Naive thymus-derived CD4-positive, alpha-beta T cell (primary cell): ENCODE measurements around the gene SOX6. TPM values are rescaled to one million over a fixed set of nuclear protein-coding genes. Genes with fewer than 3 reads are reported as not detected.

Source experiments
- ATAC-seq: fragments of 150-1000 bp; cut with Tn5 transposase; 2 replicates; pipeline ENCODE4 v1.10.0; 2021; ENCODE audit warnings: mild to moderate bottlenecking, moderate library complexity
- CTCF ChIA-PET: fragments of 350-600 bp; sonication (Branson Sonifier 250); formaldehyde crosslinking; loops from one replicate; lab custom pipeline; 2021; ENCODE audit warnings: antibody characterized with exemption; lab: Charles Lee
- POLR2A ChIA-PET: fragments of 350-600 bp; sonication (Branson Sonifier 250); formaldehyde crosslinking; loops from one replicate; lab custom pipeline; 2021; ENCODE audit warnings: antibody characterized with exemption, inconsistent platforms; lab: Charles Lee
- DNase-seq, 9 donors: peaks; one replicate each; pipeline versions ENCODE4 v3.0.0 to v3.0.0-alpha.2; 2020 to 2022; ENCODE audit warnings: mixed read lengths in 1 of 9
- H3K27ac ChIP-seq: one replicate; pipeline ENCODE4 v1.7.0; 2013; ENCODE audit warnings: mild to moderate bottlenecking, low read depth, low read length, moderate library complexity
- H3K27me3 ChIP-seq, 2 donors: one replicate each; pipeline ENCODE4 v1.7.0; 2013; ENCODE audit warnings: low read length in 2 of 2, mild to moderate bottlenecking in 2 of 2, moderate library complexity in 2 of 2; ENCODE audit not compliant: control insufficient read depth in 2 of 2, insufficient read depth in 2 of 2
- H3K36me3 ChIP-seq, 3 experiments: 1 replicate in 2 of 3; 2 replicates in 1 of 3; pipeline ENCODE4 v1.7.0; 2013; ENCODE audit warnings: low read length in 3 of 3, mild to moderate bottlenecking in 3 of 3, moderate library complexity in 1 of 3; ENCODE audit not compliant: insufficient read depth in 3 of 3, control insufficient read depth in 2 of 3
- H3K4me1 ChIP-seq, 2 donors: one replicate each; pipeline ENCODE4 v1.7.0; 2013; ENCODE audit warnings: low read length in 2 of 2, mild to moderate bottlenecking in 2 of 2, moderate library complexity in 1 of 2; ENCODE audit not compliant: control insufficient read depth in 2 of 2, insufficient read depth in 2 of 2
- H3K4me3 ChIP-seq: 2 replicates; pipeline ENCODE4 v1.7.0; 2013; ENCODE audit warnings: mild to moderate bottlenecking, low read length
- H3K9me3 ChIP-seq, 3 experiments: 1 replicate in 2 of 3; 2 replicates in 1 of 3; pipeline ENCODE4 v1.7.0; 2013; ENCODE audit warnings: low read length in 3 of 3; ENCODE audit not compliant: control insufficient read depth in 2 of 3
- H3K27ac Mint-ChIP-seq, 9 donors: one replicate each; pipeline ENCODE4 v1.8.0; 2020 to 2022; ENCODE audit warnings: mixed read lengths in 9 of 9, mild to moderate bottlenecking in 8 of 9, moderate library complexity in 5 of 9, inconsistent platforms in 2 of 9
- H3K27me3 Mint-ChIP-seq, 5 donors: one replicate each; pipeline ENCODE4 v1.8.0; 2021 to 2022; ENCODE audit warnings: mixed read lengths in 5 of 5, mild to moderate bottlenecking in 1 of 5
- H3K36me3 Mint-ChIP-seq, 5 donors: one replicate each; pipeline ENCODE4 v1.8.0; 2020 to 2022; ENCODE audit warnings: mixed read lengths in 5 of 5, mild to moderate bottlenecking in 3 of 5, inconsistent platforms in 1 of 5
- H3K4me1 Mint-ChIP-seq, 7 donors: one replicate each; pipeline ENCODE4 v1.8.0; 2020 to 2022; ENCODE audit warnings: mixed read lengths in 7 of 7, mild to moderate bottlenecking in 3 of 7, inconsistent platforms in 1 of 7
- H3K4me3 Mint-ChIP-seq, 10 donors: one replicate each; pipeline ENCODE4 v1.8.0; 2020 to 2022; ENCODE audit warnings: mild to moderate bottlenecking in 10 of 10, mixed read lengths in 10 of 10, moderate library complexity in 6 of 10, inconsistent platforms in 2 of 10
- H3K9me3 Mint-ChIP-seq, 11 donors: one replicate each; pipeline ENCODE4 v1.8.0; 2020 to 2022; ENCODE audit warnings: mixed read lengths in 11 of 11, mild to moderate bottlenecking in 4 of 11, inconsistent platforms in 1 of 11, moderate library complexity in 1 of 11
- intact Hi-C, 2 donors: fragments of 100-400 bp; cut with micrococcal nuclease; formaldehyde crosslinking; loops; one replicate each; pipeline ENCODE4 v1.15.1; 2023
- polyA plus RNA-seq, 2 donors: library from polyadenylated mRNA; unstranded; fragments of 300-500 nt; fragmentation: Illumina TruSeq; gene quantifications; one replicate each; pipeline ENCODE4 v1.2.3, GENCODE V29; 2021
- total RNA-seq, 6 experiments: library from RNA in 5 of 6; stranded (reverse) in 5 of 6; gene quantifications; 1 replicate in 5 of 6; 2 replicates in 1 of 6; pipeline ENCODE4 v1.2.3 and lab custom pipeline; 2021 to 2026

The SOX6 gene
- total and polyA plus RNA-seq, 7 experiments from 2014 or later, result 0.51 TPM; not detected in 6

DNA sequence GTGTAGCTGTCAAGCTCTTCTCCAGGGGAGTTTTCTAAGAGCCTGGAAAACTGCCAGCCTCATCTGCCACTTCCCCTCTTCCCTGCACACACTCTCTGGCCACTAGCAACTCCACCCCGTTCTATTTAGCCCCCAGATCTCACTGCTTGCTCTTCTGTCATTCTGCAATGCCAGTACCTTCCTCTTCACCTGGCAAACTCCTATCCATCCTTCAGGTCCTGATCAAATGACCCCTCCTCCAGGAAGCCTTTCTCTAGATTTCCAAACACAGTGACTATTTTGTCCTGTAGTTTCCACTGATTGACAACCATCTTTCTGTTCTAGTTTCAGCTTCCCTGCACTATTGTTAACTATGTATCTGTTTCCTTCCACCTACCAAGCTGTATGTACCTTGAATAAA, 437.7 kb downstream of the SOX6 start:
- H3K4me3 ChIP-seq, result no peak overlapping the region
- no peaks in the 10 kb centered on the region for H3K27me3 ChIP-seq
- H3K27me3 Mint-ChIP-seq, result peaks cover 0 to 5% (median 1%) of the 10 kb centered on the region in 5 donors
- H3K9me3 Mint-ChIP-seq, result peaks cover 0 to 2% (median 0%) of the 10 kb centered on the region in 11 donors
- ATAC-seq (no peak), DNase-seq (no peak)
- H3K4me3 Mint-ChIP-seq, result no peak overlapping the region
- H3K27ac ChIP-seq, result no peak overlapping the region
- no peaks in the 10 kb centered on the region for H3K9me3 ChIP-seq
- H3K27ac Mint-ChIP-seq, result no peak overlapping the region
- ChIA-PET CTCF (no interaction called here), POLR2A (no interaction called here)
- no peaks in the 10 kb centered on the region for H3K36me3 Mint-ChIP-seq
- intact Hi-C loops, result no loop called here
- no peaks in the 10 kb centered on the region for H3K4me1 ChIP-seq
- peaks cover 0 to 2% (median 0%) of the 10 kb centered on the region in 7 donors for H3K4me1 Mint-ChIP-seq
- no peaks in the 10 kb centered on the region for H3K36me3 ChIP-seq

DNA sequence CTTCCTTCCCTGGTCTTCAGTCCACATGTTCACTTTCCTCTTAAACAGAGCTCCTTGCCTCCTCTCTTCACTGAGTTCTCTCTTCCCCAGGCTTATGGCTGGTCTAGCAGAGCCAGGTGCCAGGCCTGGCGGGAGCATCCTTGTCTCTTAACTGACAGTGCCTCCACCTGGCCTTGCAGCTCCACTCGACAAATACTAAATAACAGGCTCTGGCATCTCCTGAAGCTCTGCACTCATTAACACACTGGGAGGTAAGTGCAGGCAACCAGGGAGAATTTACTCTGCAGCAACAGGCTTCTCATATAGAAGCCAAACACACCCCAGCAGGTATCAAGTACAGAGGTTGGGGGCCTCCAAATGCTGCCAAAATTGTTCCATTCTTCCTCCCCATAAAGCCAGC, 438.1 kb downstream of the SOX6 start:
- H3K4me3 Mint-ChIP-seq, result no peak overlapping the region
- intact Hi-C loops, result no loop called here
- no peak for ATAC-seq

More for the DNA sequence above, 438.1 kb downstream of the SOX6 start:
- H3K27ac ChIP-seq, result no peak overlapping the region
- no peaks in the 10 kb centered on the region for H3K4me1 ChIP-seq
- DNase-seq, result no peak
- no peak overlapping the region for H3K4me3 ChIP-seq
- H3K36me3 ChIP-seq, result no peaks in the 10 kb centered on the region
- ChIA-PET POLR2A (no interaction called here), CTCF (no interaction called here)
- no peaks in the 10 kb centered on the region for H3K27me3 ChIP-seq
- H3K27ac Mint-ChIP-seq, result no peak overlapping the region
- peaks cover 0 to 2% (median 0%) of the 10 kb centered on the region in 7 donors for H3K4me1 Mint-ChIP-seq
- H3K9me3 Mint-ChIP-seq, result peaks cover 0 to 2% (median 0%) of the 10 kb centered on the region in 11 donors
- no peaks in the 10 kb centered on the region for H3K9me3 ChIP-seq
- no peaks in the 10 kb centered on the region for H3K36me3 Mint-ChIP-seq
- H3K27me3 Mint-ChIP-seq, result peaks cover 0 to 5% (median 1%) of the 10 kb centered on the region in 5 donors
